ENCODE measurements around the gene NOL9. TPM values are rescaled to one million over a fixed set of nuclear protein-coding genes. Genes with fewer than 3 reads are reported as not detected.

Gene NOL9
- total RNA-seq, 1 donor from 2014 or later: 26.8 TPM

DNA sequence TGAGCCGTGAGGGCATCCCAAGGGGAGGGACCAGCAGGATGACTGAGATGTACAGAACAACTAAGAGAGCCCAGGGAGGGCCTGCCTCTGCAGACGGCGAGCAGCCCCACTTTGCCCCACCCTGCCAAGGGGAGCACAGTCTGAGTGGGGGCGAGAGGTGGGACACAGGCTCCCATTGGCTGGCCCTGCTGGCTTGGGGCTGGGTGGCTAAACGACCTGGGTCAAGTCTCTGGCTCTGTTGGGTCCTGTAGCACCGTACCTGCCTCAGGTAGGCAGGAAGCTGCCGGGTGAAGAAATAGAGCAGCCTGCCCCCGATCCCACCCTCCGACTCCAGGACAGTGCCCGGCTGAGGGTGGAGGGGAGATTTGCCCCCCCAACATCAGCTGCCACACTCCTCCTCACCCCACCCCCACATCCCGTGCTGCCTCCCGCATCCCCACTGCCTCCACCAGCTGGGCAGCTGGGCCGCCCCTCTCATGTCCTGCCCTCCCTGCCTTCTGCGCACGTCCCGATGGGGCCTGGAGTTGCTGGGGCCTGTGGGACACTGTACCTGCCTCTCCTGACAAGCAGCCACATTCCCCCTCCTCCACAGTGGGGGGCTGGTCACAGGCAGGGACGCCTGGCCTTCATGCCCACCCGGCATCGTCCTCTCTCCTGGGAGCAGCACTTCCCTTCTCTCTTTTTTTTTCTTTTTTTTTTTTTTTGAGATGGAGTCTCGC, 50.3 kb downstream of the NOL9 start:
- H3K4me3 Mint-ChIP-seq (ENCODE audit: unreplicated experiment): no peak overlapping the region
- H3K27me3 ChIP-seq (ENCODE audit: insufficient read depth, low read length): peaks cover 2% of the 10 kb centered on the region
- TF ChIP-seq, protein P1, sequence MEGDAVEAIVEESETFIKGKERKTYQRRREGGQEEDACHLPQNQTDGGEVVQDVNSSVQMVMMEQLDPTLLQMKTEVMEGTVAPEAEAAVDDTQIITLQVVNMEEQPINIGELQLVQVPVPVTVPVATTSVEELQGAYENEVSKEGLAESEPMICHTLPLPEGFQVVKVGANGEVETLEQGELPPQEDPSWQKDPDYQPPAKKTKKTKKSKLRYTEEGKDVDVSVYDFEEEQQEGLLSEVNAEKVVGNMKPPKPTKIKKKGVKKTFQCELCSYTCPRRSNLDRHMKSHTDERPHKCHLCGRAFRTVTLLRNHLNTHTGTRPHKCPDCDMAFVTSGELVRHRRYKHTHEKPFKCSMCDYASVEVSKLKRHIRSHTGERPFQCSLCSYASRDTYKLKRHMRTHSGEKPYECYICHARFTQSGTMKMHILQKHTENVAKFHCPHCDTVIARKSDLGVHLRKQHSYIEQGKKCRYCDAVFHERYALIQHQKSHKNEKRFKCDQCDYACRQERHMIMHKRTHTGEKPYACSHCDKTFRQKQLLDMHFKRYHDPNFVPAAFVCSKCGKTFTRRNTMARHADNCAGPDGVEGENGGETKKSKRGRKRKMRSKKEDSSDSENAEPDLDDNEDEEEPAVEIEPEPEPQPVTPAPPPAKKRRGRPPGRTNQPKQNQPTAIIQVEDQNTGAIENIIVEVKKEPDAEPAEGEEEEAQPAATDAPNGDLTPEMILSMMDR (IDR thresholded peaks at IDR 0.05; ENCODE audit: insufficient read depth, low read depth, low read length): no peak
- no peak for TF ChIP-seq EZH2 (IDR thresholded peaks at IDR 0.05; ENCODE audit: insufficient read depth, low read length)
- no peak overlapping the region for H2AFZ ChIP-seq (ENCODE audit: low read depth, low read length)
- H3K9ac ChIP-seq (ENCODE audit: low read length): no peak overlapping the region
- no peaks in the 10 kb centered on the region for H4K20me1 ChIP-seq (ENCODE audit: insufficient read depth, low read length)
- no peak overlapping the region for H3K4me2 ChIP-seq (ENCODE audit: low read length)
- no peak overlapping the region for H3K27ac Mint-ChIP-seq (ENCODE audit: unreplicated experiment)
- H3K4me1 ChIP-seq (ENCODE audit: insufficient read depth, low read length): no peaks in the 10 kb centered on the region
- no peak overlapping the region for H3K4me3 ChIP-seq (ENCODE audit: insufficient read depth, low read depth, low read length)
- H3K4me1 Mint-ChIP-seq (ENCODE audit: low read depth, unreplicated experiment): no peaks in the 10 kb centered on the region
- H3K27ac ChIP-seq (ENCODE audit: low read depth, low read length): no peak overlapping the region
- H3K36me3 Mint-ChIP-seq (ENCODE audit: low read depth, unreplicated experiment): no peaks in the 10 kb centered on the region
- H3K9me3 ChIP-seq (ENCODE audit: insufficient read depth, low read depth, low read length): no peaks in the 10 kb centered on the region
- H3K9me3 Mint-ChIP-seq (ENCODE audit: unreplicated experiment): no peaks in the 10 kb centered on the region
- no peaks in the 10 kb centered on the region for H3K36me3 ChIP-seq (ENCODE audit: insufficient read depth, low read length)
- no peaks in the 10 kb centered on the region for H3K79me2 ChIP-seq (ENCODE audit: insufficient read depth, low read length)
- DNase-seq (ENCODE audit: low read depth): no peak
- no peak for FAIRE-seq
- peaks cover 23% of the 10 kb centered on the region for H3K27me3 Mint-ChIP-seq (ENCODE audit: low read depth, unreplicated experiment)

DNA sequence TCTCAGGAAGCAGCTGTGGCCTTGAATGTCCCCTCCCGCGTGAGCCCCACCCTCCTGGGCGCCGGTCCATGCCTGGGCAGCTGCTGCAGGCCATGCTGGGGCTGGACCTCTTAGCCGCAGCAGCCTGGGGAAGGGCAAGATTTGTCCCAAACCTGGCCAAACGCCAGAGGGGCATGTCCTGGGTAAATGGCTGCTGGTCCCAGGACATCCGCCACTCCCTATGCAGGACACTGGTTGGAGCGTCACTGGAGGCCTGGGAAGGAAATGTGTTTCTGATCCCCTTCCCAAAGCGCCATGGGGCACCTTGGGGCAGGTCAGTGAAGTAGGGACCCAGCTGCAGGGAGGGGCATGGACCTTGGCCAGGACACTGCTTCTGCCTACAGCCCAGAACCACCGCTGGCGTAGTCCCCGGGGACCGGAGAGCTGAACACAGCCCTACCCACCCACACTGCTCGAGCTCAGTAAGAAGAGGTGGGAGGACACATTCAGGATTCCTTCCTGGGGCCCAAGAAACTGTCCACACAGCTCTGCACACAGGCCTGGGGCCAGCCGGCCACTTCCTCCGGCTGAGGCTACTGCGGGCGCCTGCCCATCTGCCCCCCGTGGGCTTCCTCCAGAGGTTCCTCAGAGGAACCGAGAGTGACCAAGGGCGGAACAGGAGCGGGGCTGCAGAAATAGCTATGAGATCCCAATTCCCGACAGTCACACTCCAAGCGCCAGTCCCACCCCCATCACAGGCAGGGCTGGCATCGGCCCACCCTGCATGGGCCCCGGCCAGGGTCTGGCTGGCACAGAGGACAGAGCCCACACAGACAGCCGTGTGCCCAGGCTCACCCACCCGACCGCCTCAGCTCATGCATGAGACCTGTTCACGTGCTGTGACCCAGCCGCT, 52.1 kb downstream of the NOL9 start:
- no peaks in the 10 kb centered on the region for H3K9me3 Mint-ChIP-seq (ENCODE audit: unreplicated experiment)
- Histone ChIP-seq H2AFZ (ENCODE audit: low read depth, low read length) (peak overlapping the region; percentile 10), H3K27ac (ENCODE audit: low read depth, low read length) (no peak overlapping the region)

More for the DNA sequence above, 52.1 kb downstream of the NOL9 start:
- H4K20me1 ChIP-seq (ENCODE audit: insufficient read depth, low read length): no peaks in the 10 kb centered on the region
- Mint-ChIP-seq H3K27me3 (ENCODE audit: low read depth, unreplicated experiment) (peaks cover 23% of the 10 kb centered on the region), H3K27ac (ENCODE audit: unreplicated experiment) (no peak overlapping the region), H3K36me3 (ENCODE audit: low read depth, unreplicated experiment) (no peaks in the 10 kb centered on the region), H3K4me1 (ENCODE audit: low read depth, unreplicated experiment) (no peaks in the 10 kb centered on the region), H3K4me3 (ENCODE audit: unreplicated experiment) (no peak overlapping the region)
- H3K4me1 ChIP-seq (ENCODE audit: insufficient read depth, low read length): no peaks in the 10 kb centered on the region
- no peak for TF ChIP-seq EZH2 (IDR thresholded peaks at IDR 0.05; ENCODE audit: insufficient read depth, low read length)
- TF ChIP-seq, protein P1 (IDR thresholded peaks at IDR 0.05; ENCODE audit: insufficient read depth, low read depth, low read length): no peak
- DNase-seq (ENCODE audit: low read depth): no peak
- H3K9ac ChIP-seq (ENCODE audit: low read length): no peak overlapping the region
- no peaks in the 10 kb centered on the region for H3K9me3 ChIP-seq (ENCODE audit: insufficient read depth, low read depth, low read length)
- no peaks in the 10 kb centered on the region for H3K79me2 ChIP-seq (ENCODE audit: insufficient read depth, low read length)
- H3K4me2 ChIP-seq (ENCODE audit: low read length): no peak overlapping the region
- H3K27me3 ChIP-seq (ENCODE audit: insufficient read depth, low read length): peaks cover 2% of the 10 kb centered on the region
- no peak overlapping the region for H3K4me3 ChIP-seq (ENCODE audit: insufficient read depth, low read depth, low read length)
- no peak for FAIRE-seq
- H3K36me3 ChIP-seq (ENCODE audit: insufficient read depth, low read length): no peaks in the 10 kb centered on the region

Data from astrocyte (in vitro differentiated cells and primary cell).